K562 (cell line): Measurements from ENCODE around the gene ACSL3. TPM values are rescaled to one million over a fixed set of nuclear protein-coding genes. Genes with fewer than 3 reads are reported as not detected.

ENCODE experiments used
- ELF2 ChIP-seq: fragments of 250-450 bp; sonication (Bioruptor Pico); IDR thresholded peaks from 2 replicates; pipeline ENCODE4 v1.5.0; 2021; ENCODE audit warnings: mild to moderate bottlenecking
- EP400 ChIP-seq: fragments of 450-650 bp; IDR thresholded peaks from 2 replicates; pipeline ENCODE4 v1.6.1; 2017; ENCODE audit warnings: antibody characterized with exemption, mild to moderate bottlenecking, moderate library complexity
- NUFIP1 ChIP-seq: fragments of 450-650 bp; IDR thresholded peaks from 2 replicates; pipeline ENCODE4 v1.6.1; 2018; ENCODE audit not compliant: partially characterized antibody
- PRPF4 ChIP-seq: fragments of 200-400 bp; formaldehyde crosslinking; IDR thresholded peaks from one replicate; pipeline ENCODE4 v1.6.1; 2017; ENCODE audit warnings: low read length, low read depth, mild to moderate bottlenecking; ENCODE audit not compliant: insufficient read depth, poor library complexity, severe bottlenecking
- RNF2 ChIP-seq: sonication (generic); IDR thresholded peaks from 2 replicates; pipeline ENCODE4 v1.6.1; 2016
- TAL1 ChIP-seq: fragments of 450-650 bp; IDR thresholded peaks from 2 replicates; pipeline ENCODE4 v1.6.1; 2016; ENCODE audit warnings: mild to moderate bottlenecking
- ZNF263 ChIP-seq: sonication (generic); formaldehyde crosslinking; IDR thresholded peaks from 2 replicates; pipeline ENCODE4 v1.8.0; 2022; ENCODE audit warnings: mild to moderate bottlenecking, missing genetic modification reagents, borderline replicate concordance
- ZNF57 ChIP-seq: fragments of 450-650 bp; formaldehyde crosslinking; IDR thresholded peaks from 2 replicates; pipeline ENCODE4 v1.4.0; 2020; ENCODE audit warnings: mild to moderate bottlenecking, moderate library complexity
- polyA plus RNA-seq, 8 experiments: library from polyadenylated mRNA; depleted of rRNA in 4 of 8; stranded (reverse) in 5 of 8; unstranded in 3 of 8; fragments of >200 nt; fragmentation: Nextera tagmentation in 2 of 8; fragmentation: Illumina TruSeq in 1 of 8; extraction: Ambion mirVana in 2 of 8; extraction: Trizol in 1 of 8; gene quantifications; 2 replicates each; pipeline versions ENCODE4 v1.2.1 to v1.2.3, GENCODE V29; 2011 to 2014; ENCODE audit warnings: inconsistent platforms in 1 of 8, missing spikeins in 1 of 8
- total RNA-seq, 7 experiments: library from RNA; depleted of rRNA in 6 of 7; stranded (reverse); fragments of >200 nt in 6 of 7; fragmentation: Illumina TruSeq in 2 of 7; extraction: Trizol in 2 of 7; gene quantifications; 2 replicates each; pipeline versions ENCODE4 v1.2.1 to v1.2.3, GENCODE V29; 2011 to 2021; ENCODE audit warnings: low replicate concordance in 1 of 7
- TF ChIP-seq, protein P1 (sequence below): fragments of 150-350 bp; conservative IDR thresholded peaks from 2 replicates; pipeline ENCODE4 v1.6.1; 2014; ENCODE audit warnings: low read length
- TF ChIP-seq, protein P2 (sequence below), 2 experiments: fragments of 450-650 bp; IDR thresholded peaks; 2 replicates each; pipeline ENCODE4 v1.6.1; 2016; ENCODE audit warnings: mild to moderate bottlenecking in 2 of 2, borderline replicate concordance in 1 of 2, low read depth in 1 of 2, moderate library complexity in 1 of 2
- TF ChIP-seq, protein P3 (sequence below): fragments of 450-650 bp; formaldehyde crosslinking; IDR thresholded peaks from 2 replicates; pipeline ENCODE4 v1.4.0; 2022; ENCODE audit warnings: mild to moderate bottlenecking, moderate library complexity
- TF ChIP-seq, protein P4 (sequence below): sonication (generic); formaldehyde crosslinking; IDR thresholded peaks from 2 replicates; pipeline ENCODE4 v1.8.0; 2022; ENCODE audit warnings: mild to moderate bottlenecking, missing genetic modification reagents

The ACSL3 gene
- total and polyA plus RNA-seq, 9 of the 15 experiments (the other 6 are each of a cell fraction or from before 2014, with no cell fraction given), result 21.3 to 123 (median 85.2) TPM

DNA sequence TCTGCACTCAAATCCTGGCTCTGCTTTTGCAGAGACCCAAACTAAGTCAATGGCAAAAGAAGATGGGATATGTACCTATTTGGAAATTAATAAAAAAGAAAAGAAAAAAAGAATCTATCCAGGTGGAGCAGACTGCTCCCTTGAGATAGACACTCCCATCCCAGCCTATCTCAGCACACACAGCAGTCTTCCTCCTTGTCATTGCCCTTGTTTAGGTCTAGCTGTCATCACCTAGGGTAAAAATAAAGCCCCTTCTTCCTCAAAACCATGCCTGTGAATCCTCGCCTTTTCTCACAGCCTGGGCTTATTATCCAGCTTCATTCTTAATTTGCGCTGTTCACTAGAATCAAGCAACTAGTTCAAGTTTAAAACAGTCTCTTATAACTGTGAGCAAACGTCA is 30.7 kb upstream of the ACSL3 start (continued):
- TF ChIP-seq ZNF57 (CRISPR knock-in tag) (no peak), RNF2 (0 out of 2 replicates have a peak, but pooled peaks have one; percentile 29), PRPF4 (no peak), ELF2 (CRISPR knock-in tag) (no peak), TAL1 (peak; percentile 86), EP400 (no peak), ZNF263 (CRISPR knock-in tag) (no peak), NUFIP1 (no peak)
- TF ChIP-seq, protein P1, sequence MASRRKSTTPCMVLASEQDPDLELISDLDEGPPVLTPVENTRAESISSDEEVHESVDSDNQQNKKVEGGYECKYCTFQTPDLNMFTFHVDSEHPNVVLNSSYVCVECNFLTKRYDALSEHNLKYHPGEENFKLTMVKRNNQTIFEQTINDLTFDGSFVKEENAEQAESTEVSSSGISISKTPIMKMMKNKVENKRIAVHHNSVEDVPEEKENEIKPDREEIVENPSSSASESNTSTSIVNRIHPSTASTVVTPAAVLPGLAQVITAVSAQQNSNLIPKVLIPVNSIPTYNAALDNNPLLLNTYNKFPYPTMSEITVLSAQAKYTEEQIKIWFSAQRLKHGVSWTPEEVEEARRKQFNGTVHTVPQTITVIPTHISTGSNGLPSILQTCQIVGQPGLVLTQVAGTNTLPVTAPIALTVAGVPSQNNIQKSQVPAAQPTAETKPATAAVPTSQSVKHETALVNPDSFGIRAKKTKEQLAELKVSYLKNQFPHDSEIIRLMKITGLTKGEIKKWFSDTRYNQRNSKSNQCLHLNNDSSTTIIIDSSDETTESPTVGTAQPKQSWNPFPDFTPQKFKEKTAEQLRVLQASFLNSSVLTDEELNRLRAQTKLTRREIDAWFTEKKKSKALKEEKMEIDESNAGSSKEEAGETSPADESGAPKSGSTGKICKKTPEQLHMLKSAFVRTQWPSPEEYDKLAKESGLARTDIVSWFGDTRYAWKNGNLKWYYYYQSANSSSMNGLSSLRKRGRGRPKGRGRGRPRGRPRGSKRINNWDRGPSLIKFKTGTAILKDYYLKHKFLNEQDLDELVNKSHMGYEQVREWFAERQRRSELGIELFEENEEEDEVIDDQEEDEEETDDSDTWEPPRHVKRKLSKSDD, result no peak
- TF ChIP-seq, protein P2, sequence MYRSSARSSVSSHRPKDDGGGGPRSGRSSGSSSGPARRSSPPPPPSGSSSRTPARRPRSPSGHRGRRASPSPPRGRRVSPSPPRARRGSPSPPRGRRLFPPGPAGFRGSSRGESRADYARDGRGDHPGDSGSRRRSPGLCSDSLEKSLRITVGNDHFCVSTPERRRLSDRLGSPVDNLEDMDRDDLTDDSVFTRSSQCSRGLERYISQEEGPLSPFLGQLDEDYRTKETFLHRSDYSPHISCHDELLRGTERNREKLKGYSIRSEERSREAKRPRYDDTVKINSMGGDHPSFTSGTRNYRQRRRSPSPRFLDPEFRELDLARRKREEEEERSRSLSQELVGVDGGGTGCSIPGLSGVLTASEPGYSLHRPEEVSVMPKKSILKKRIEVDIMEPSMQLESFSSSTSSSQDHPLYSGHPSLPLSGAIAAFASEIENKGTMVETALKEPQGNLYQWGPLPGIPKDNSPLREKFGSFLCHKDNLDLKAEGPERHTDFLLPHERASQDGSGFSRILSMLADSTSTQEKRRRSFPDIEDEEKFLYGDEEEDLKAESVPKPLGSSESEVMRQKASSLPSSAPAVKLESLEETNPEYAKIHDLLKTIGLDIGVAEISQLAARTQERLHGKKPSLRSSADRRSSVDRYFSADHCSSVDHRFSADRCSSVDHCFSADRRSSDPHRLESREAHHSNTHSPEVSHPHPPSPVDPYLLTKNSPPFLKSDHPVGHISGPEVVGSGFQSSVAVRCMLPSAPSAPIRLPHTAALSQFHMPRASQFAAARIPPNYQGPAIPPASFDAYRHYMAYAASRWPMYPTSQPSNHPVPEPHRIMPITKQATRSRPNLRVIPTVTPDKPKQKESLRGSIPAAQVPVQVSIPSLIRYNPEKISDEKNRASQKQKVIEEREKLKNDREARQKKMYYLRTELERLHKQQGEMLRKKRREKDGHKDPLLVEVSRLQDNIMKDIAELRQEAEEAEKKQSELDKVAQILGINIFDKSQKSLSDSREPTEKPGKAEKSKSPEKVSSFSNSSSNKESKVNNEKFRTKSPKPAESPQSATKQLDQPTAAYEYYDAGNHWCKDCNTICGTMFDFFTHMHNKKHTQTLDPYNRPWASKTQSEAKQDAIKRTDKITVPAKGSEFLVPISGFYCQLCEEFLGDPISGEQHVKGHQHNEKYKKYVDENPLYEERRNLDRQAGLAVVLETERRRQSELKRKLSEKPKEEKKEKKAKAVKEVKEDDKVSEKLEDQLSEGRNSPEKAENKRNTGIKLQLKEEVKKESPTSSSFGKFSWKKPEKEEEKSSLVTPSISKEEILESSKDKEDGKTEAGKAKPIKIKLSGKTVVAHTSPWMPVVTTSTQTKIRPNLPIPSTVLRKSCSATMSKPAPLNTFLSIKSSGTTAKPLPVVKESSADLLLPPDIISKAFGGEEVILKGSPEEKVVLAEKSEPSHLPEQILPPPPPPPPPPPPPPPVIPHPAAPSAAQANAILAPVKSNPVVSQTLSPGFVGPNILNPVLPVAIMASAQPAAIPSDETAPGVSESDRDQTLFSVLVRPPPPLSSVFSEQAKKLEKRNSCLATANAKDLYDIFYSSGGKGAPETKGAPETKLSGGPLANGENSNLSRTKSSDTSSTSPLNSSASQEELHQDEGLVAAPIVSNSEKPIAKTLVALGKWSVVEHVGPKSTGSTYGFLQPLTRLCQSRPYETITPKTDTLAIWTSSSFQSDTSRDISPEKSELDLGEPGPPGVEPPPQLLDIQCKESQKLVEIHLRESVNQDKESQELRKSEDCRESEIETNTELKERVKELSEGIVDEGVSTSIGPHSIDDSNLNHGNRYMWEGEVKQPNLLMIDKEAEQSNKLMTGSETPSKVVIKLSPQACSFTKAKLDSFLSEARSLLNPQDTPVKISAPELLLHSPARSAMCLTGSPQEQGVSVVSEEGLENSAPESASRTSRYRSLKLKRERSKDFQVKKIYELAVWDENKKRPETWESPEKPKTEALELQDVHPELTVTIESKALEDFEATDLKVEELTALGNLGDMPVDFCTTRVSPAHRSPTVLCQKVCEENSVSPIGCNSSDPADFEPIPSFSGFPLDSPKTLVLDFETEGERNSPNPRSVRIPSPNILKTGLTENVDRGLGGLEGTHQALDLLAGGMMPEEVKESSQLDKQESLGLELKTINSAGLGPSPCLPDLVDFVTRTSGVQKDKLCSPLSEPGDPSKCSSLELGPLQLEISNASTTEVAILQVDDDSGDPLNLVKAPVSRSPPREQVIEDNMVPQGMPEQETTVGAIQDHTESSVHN (IDR thresholded peaks at IDR 0.05; ENCODE audit: borderline replicate concordance in 1 of 2, low read depth in 1 of 2), result no peak
- TF ChIP-seq, protein P3, sequence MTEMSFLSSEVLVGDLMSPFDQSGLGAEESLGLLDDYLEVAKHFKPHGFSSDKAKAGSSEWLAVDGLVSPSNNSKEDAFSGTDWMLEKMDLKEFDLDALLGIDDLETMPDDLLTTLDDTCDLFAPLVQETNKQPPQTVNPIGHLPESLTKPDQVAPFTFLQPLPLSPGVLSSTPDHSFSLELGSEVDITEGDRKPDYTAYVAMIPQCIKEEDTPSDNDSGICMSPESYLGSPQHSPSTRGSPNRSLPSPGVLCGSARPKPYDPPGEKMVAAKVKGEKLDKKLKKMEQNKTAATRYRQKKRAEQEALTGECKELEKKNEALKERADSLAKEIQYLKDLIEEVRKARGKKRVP (CRISPR knock-in tag), result no peak
- TF ChIP-seq, protein P4, sequence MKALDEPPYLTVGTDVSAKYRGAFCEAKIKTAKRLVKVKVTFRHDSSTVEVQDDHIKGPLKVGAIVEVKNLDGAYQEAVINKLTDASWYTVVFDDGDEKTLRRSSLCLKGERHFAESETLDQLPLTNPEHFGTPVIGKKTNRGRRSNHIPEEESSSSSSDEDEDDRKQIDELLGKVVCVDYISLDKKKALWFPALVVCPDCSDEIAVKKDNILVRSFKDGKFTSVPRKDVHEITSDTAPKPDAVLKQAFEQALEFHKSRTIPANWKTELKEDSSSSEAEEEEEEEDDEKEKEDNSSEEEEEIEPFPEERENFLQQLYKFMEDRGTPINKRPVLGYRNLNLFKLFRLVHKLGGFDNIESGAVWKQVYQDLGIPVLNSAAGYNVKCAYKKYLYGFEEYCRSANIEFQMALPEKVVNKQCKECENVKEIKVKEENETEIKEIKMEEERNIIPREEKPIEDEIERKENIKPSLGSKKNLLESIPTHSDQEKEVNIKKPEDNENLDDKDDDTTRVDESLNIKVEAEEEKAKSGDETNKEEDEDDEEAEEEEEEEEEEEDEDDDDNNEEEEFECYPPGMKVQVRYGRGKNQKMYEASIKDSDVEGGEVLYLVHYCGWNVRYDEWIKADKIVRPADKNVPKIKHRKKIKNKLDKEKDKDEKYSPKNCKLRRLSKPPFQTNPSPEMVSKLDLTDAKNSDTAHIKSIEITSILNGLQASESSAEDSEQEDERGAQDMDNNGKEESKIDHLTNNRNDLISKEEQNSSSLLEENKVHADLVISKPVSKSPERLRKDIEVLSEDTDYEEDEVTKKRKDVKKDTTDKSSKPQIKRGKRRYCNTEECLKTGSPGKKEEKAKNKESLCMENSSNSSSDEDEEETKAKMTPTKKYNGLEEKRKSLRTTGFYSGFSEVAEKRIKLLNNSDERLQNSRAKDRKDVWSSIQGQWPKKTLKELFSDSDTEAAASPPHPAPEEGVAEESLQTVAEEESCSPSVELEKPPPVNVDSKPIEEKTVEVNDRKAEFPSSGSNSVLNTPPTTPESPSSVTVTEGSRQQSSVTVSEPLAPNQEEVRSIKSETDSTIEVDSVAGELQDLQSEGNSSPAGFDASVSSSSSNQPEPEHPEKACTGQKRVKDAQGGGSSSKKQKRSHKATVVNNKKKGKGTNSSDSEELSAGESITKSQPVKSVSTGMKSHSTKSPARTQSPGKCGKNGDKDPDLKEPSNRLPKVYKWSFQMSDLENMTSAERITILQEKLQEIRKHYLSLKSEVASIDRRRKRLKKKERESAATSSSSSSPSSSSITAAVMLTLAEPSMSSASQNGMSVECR (CRISPR knock-in tag), result no peak
